Mononuclear cell (primary cell): ENCODE data around the gene DUSP6. TPM values are rescaled to one million over a fixed set of nuclear protein-coding genes. Genes with fewer than 3 reads are reported as not detected.

ENCODE experiments used
- H3K27me3 ChIP-seq: 2 replicates; pipeline ENCODE4 v1.6.0; 2011; ENCODE audit warnings: low read length, control low read depth; ENCODE audit not compliant: insufficient read depth
- H3K4me1 ChIP-seq: 2 replicates; pipeline ENCODE4 v1.5.1; 2011; ENCODE audit warnings: mild to moderate bottlenecking, low read length, control low read depth; ENCODE audit not compliant: insufficient read depth
- H3K4me3 ChIP-seq: 2 replicates; pipeline ENCODE4 v1.5.1; 2011; ENCODE audit warnings: mild to moderate bottlenecking, low read length, moderate library complexity
- H3K9me3 ChIP-seq: 2 replicates; pipeline ENCODE4 v1.5.1; 2011; ENCODE audit warnings: low read depth, mild to moderate bottlenecking, control low read depth, low read length
- total RNA-seq: library from RNA; depleted of rRNA; stranded (reverse); fragments of >200 nt; gene quantifications from one replicate; pipeline ENCODE4 v1.2.3, GENCODE V29; 2012

DUSP6 gene
- total RNA-seq, 1 donor: 375 TPM

GRCh38 chr12:89334548-89335169 lies 17.6 kb downstream of the DUSP6 start:
- H3K9me3 ChIP-seq: no peaks in the 10 kb centered on the region
- no peaks in the 10 kb centered on the region for H3K27me3 ChIP-seq
- H3K4me1 ChIP-seq: peaks cover 26% of the 10 kb centered on the region
- no peak overlapping the region for H3K4me3 ChIP-seq

- H3K4me1 ChIP-seq: peaks cover 26% of the 10 kb centered on the region
- no peaks in the 10 kb centered on the region for H3K9me3 ChIP-seq
These were observed 18.6 kb downstream of the DUSP6 start for GRCh38 chr12:89333564-89334252.

DNA sequence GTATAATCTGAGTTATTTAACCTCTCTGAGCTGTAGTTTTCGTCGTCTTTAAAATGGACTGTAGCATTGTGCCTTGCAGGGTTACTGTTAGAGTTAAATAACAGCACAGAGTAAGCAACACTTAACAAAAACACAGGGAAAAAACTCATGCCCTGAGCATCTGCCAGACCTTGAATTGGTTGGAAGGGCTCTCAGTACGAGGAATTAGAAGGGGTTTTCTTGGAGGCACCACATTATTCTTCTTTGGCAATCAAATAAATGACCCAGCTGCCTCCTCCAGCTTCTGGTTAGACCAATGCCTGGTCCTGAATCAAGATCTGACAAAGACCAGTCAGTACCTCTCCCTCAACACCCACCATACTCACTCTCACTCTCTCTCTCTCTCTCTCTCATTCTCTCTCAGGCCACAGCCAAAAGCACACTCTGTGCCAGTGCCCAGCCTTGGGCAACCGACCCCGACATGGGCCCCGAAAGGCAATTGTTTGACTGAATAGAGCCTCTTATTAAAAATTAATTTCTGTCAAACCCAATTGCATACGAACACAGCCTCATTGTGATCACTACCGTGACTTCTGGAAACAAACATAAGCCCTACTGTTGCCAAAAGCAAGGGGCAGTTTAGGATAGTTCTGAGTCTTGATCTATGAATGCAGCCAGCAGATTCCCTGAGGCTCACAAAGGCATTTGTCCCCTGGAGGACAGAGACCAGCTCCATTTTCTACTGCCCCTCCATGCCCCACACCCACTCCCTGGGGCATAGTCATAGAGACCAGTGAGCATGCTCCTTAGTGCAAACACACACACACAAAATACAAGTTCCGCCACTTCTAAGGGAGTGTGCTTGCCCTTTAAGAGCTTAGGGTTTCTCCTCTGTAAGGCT lies 23.9 kb downstream of the DUSP6 start:
- H3K4me3 ChIP-seq: no peak overlapping the region
- H3K27me3 ChIP-seq: no peaks in the 10 kb centered on the region
- no peaks in the 10 kb centered on the region for H3K9me3 ChIP-seq
- peaks cover 9% of the 10 kb centered on the region for H3K4me1 ChIP-seq

More at GRCh38 chr12:89333564-89334252, 18.6 kb downstream of the DUSP6 start:
- Histone ChIP-seq H3K4me3 (no peak overlapping the region), H3K27me3 (no peaks in the 10 kb centered on the region)

DNA sequence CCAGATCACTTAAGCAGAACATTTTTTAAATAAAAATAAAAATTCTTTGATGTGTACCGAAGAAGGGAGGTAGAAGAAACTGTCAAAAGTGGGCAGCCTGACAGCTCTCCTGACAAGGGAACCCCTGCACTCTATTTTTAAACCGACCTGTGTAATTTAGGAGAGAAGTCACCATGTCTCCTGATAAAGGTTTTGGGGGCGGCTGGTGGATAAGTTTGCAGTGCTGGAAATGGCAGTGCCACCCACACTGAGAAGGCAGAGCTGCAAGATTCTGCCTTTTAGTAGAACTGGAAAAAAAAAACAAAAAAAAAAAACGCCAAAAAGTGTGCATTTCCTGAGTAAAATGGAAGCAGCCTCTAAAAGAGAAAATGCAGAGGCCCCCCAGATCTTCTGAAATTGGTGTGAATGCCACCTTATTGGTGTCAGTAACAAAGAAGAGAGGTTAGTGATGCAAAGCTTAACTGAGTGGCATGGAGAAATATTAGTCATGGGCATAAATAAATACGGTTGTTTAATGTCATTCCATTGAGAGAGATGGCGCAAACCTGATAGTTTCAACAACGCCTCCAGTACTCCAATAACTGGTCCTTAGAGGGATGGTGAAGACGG lies 24.7 kb downstream of the DUSP6 start:
- Histone ChIP-seq H3K4me3 (no peak overlapping the region), H3K9me3 (no peaks in the 10 kb centered on the region), H3K27me3 (no peaks in the 10 kb centered on the region), H3K4me1 (peaks cover under 1% of the 10 kb centered on the region)

- no peaks in the 10 kb centered on the region for H3K27me3 ChIP-seq
- H3K4me1 ChIP-seq: no peaks in the 10 kb centered on the region
- no peaks in the 10 kb centered on the region for H3K9me3 ChIP-seq
- H3K4me3 ChIP-seq: no peak overlapping the region
These were observed 25.9 kb downstream of the DUSP6 start for GRCh38 chr12:89326239-89327040.

GRCh38 chr12:89325495-89325894 lies 26.8 kb downstream of the DUSP6 start:
- H3K4me1 ChIP-seq: no peaks in the 10 kb centered on the region
- H3K9me3 ChIP-seq: no peaks in the 10 kb centered on the region
- H3K4me3 ChIP-seq: no peak overlapping the region
- no peaks in the 10 kb centered on the region for H3K27me3 ChIP-seq

- H3K27me3 ChIP-seq: no peaks in the 10 kb centered on the region
- no peaks in the 10 kb centered on the region for H3K9me3 ChIP-seq
- no peak overlapping the region for H3K4me3 ChIP-seq
- H3K4me1 ChIP-seq: no peaks in the 10 kb centered on the region
These were observed 27.9 kb downstream of the DUSP6 start for GRCh38 chr12:89324437-89324836.

GRCh38 chr12:89323568-89324218 lies 28.6 kb downstream of the DUSP6 start:
- Histone ChIP-seq H3K27me3 (no peaks in the 10 kb centered on the region), H3K4me3 (no peak overlapping the region), H3K9me3 (no peaks in the 10 kb centered on the region), H3K4me1 (no peaks in the 10 kb centered on the region)

DNA sequence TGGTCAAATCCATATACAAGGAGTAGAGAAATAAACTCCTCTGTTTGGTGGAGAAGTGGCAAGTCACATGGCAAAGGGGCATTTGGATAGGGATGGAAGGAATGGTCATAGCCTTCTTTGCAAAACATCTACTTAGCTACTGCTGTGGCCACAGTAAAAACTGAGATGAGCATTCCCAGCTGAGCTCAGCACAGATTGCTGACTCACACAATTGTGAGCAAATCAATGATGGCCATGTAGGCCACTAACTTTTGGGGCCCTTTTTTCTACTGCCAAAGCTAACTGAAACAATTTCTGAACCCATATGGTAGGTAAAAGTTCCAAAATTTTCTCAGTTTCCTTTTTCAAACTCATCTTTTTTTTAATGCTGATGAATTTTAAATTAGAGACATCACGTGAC lies 31.6 kb downstream of the DUSP6 start:
- no peak overlapping the region for H3K4me3 ChIP-seq
- no peaks in the 10 kb centered on the region for H3K27me3 ChIP-seq
- H3K4me1 ChIP-seq: no peaks in the 10 kb centered on the region
- H3K9me3 ChIP-seq: no peaks in the 10 kb centered on the region

- H3K4me1 ChIP-seq: no peaks in the 10 kb centered on the region
- H3K4me3 ChIP-seq: no peak overlapping the region
- H3K9me3 ChIP-seq: no peaks in the 10 kb centered on the region
- H3K27me3 ChIP-seq: no peaks in the 10 kb centered on the region
These were observed 32.7 kb downstream of the DUSP6 start for GRCh38 chr12:89319606-89320005.

DNA sequence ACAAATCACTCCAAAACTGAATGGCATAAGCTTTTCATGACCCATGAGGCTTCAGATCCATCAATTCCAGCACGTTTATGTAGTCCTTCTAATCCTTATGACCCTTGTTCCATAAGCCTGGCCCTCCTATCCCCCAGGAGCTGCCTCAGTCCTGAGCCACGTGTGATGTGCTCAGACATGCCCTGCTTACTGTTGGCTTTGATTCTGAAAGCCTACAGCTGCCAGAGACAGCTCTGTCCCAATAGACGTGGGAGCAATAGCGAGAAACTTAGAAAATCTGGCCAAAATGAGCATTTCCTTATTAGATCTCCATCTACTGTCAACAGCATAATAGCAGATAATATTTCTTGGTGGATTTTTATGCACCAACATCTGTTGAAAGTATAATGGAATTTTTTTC lies 33.2 kb downstream of the DUSP6 start:
- Histone ChIP-seq H3K9me3 (no peaks in the 10 kb centered on the region), H3K4me3 (no peak overlapping the region), H3K4me1 (no peaks in the 10 kb centered on the region), H3K27me3 (no peaks in the 10 kb centered on the region)

- H3K27me3 ChIP-seq: no peaks in the 10 kb centered on the region
- H3K9me3 ChIP-seq: no peaks in the 10 kb centered on the region
- H3K4me3 ChIP-seq: no peak overlapping the region
- H3K4me1 ChIP-seq: no peaks in the 10 kb centered on the region
These were observed 35.6 kb downstream of the DUSP6 start for GRCh38 chr12:89316705-89317139.

DNA sequence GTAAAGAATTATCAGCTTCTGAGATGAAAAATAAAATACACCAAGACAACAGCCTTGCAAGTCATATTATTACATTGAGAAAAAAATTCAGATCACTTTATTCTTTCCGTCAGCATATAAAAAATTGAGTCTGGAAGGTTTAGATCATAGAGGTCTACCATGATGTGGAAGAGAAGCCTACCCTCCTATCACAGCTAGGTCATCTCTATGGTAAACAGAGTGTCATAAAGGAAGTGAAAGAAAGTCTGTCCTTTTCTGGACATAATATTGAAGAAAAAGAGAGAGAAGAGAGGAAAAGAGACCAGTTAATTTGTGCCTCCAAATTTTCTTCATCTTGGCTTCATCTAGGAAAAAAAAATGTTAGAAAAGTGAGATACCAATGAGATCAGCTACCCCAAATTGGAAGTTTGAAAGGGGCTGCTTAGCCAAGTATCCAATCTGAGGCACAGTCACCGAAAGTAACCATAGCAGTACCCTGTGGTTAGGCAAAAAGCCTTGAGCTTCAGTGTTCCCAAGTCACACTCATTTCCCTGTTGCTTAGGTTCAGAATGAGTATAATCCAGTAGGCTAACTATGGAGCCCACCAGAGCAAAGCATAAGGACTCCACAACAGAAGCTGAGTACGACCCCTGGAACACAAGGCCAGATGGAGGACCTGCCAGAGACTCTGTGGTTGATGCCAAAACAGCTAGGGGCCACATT lies 38.1 kb downstream of the DUSP6 start:
- H3K4me3 ChIP-seq: no peak overlapping the region
- H3K4me1 ChIP-seq: no peaks in the 10 kb centered on the region
- no peaks in the 10 kb centered on the region for H3K27me3 ChIP-seq
- H3K9me3 ChIP-seq: no peaks in the 10 kb centered on the region
